Dedifferentiated amniotic fluid mesenchymal stem cell (primary cell): Measurements from ENCODE around the gene TMEM94.

Experiments used
- DNase-seq: peaks from one replicate; pipeline ENCODE4 v3.0.0-alpha.2; 2016; ENCODE audit errors: extremely low spot score

TMEM94 gene

DNA sequence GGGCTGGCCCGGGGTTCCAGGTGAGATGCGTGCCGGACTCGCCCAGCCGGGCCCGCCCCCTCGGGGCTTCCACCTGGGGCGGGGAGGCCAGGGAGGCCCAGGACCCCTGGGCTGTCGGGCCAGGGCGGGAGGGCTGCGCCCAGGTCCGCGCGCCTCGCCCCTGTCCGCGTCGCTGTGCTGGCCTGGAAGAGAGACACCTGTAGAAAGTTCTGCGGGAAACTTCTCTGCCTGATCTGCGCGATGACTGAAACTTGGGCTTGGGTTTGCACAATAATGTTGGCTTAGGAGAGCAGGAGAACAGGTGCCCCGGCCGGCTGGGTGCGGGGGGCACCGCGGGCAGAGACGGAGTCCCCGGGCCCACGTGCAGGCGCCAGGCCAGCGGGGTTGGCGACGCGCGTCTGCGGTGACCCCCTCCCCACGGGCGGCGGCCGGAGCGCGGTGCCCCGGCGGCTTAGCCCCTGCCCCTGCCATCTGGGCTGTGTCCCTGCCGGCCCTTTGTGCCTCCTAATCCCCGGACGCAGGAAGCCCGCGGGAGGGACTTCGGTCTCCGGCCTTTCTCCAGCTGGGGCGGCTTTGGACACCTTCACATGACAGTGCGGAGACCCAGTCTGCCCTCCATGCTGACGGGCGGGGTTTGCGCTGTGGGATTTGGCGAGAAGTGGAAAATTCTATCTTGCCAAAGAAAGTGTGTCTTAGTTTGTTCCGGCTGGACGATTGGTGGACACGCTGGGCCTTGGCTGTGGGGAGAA lies 69.5 kb downstream of the TMEM94 start:
- no peak for DNase-seq

DNA sequence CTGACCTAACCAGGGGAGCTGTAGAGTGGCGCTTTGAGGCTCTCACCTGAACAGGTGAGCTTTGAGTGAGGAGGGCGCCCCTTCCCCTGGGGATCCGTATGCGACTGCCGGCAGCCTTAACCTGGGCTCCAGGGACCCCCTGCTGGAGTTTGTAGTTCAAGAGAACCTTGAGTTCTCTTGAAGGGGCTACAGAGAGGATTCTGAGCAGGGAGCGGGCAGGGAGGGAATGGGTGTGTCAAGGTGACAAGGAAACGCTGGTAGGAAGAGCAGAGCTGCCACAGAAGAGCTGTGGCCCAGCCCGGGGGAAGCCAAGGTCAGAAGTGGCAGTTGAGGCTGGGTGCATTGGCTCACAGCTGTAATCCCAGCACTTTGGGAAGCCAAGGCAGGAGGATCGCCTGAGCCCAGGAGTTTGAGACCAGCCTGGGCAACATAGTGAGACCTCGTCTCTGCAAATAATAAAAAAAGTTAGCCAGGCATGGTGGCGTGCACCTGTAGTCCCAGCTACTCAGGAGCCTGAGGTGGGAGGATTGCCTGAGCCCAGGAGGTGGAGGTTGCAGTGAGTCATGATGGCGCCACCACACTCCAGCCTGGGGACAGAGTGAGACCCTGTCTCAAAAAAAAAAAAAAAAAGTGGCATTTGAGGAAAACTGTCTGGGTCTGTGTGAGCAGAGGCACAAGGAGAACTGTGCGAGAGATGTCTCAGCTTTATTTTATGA lies 70.3 kb downstream of the TMEM94 start:
- no peak for DNase-seq

DNA sequence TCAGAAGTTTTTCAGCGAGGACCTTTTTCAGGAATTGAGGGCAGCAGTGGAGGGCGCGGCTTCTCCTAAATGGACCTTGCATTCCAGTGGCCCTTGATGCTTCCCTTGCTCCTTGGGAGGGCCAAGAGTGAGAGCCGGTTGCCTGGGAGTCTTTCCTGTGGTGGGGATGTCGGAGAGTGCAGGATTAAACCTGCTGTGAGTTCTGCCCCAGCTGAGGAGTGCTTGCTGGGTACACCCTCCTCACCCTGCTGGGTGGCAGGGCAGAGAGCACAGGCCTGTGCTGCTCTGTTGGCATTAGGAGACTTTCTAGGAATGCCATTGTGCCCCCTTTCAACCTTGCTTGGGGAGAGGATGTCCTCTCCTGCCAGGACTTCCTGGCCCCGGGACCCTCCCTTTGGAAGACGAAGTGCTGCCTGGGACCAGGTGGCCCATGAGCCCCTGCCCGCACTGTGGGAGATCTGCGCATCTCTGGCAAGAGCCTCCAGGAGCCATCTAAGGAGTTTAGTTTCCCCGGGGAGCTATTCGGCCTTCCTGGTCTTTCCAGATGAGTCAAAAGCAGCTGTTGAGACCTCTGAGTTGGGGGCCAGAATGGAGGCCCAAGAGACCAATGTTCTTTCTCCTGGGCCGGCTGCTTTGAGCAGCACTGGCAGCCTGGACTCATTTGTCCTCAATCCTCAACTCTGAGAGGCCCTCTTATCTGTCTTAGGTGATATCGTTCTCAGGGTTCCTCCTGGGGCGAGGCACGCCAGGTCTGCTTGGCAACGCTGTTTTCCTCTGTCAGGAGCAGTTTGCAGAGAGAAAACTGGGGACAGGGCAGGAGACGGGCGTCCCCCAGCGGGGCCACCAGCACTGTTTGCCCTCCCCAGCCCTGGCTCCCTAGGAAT lies 74.6 kb downstream of the TMEM94 start:
- DNase-seq: no peak

DNA sequence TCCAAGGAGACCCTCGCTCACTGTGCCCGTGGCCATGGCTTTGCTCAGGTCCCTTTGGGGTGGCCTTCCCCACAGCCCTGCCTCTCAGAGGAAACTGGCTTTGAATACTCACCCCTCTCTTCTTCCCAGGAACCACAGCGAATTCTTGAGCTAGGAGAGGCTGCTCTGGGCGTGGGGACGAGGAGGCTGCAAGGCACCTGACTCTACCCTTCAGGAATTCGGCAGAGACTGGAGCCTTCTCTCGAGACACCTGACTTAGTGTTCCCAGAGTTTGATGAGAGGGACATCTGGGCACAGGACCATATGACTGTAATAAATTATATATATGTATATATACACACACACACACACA lies 75.3 kb downstream of the TMEM94 start:
- no peak for DNase-seq

DNA sequence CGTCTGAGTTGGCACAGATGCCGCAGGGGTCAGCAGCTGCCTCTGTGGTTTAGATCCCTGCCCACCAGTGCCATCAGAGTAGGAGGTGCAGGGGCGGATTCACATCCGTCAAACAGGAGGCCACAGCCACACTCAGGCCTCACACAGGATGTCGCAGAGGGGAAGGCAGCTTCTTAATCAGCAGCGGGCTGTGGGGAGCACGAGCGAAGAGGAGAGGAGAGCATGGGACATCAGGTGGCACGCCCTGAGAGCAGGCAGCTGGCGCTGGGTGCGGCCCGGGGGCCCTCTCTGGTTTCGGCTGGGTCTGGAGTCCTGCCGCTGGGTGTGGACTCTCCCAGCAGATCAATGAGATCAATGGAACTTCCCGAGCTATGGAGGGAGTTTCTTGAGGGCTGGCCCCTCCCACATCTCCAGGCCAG lies 78.7 kb downstream of the TMEM94 start:
- DNase-seq: no peak

DNA sequence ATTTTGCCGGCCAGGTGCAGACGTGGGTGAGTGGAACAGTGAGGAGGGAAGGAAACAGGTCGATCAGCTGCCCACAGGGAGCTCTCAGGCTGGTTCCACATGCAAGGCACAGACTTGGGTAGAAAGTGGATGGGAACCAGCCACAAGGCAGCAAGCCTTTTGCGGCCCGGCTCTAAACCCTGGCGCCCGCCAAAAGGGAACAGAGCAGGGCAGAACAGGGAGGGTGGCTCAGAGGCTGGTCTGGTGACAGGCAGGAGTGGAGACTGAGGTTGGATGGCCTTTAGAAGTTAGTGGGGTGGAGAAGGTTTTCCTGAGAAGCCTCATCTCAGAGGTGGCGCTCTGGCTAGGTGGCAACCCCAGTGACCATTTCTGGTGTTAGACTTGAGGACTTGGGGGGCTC lies 79.4 kb downstream of the TMEM94 start:
- DNase-seq: no peak

DNA sequence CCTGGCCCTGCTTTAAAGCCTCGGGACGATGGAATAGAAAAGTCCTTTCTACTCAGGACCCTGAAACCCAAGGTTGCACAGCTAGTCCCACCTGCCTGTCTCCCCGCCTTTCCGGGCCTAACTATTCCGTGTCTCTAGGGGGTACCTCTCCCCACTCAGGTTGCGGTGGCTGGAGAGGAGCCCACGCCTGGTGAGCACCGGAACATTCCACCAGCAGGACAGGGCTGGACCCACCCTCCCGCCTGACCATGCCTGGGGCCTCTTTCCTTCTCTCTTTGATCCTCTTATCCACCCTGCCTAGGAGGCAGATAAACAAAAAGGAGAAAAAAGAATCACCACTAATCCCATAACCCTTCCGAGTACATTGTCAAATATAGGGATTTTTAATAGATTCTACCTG lies 79.9 kb downstream of the TMEM94 start:
- DNase-seq: no peak

DNA sequence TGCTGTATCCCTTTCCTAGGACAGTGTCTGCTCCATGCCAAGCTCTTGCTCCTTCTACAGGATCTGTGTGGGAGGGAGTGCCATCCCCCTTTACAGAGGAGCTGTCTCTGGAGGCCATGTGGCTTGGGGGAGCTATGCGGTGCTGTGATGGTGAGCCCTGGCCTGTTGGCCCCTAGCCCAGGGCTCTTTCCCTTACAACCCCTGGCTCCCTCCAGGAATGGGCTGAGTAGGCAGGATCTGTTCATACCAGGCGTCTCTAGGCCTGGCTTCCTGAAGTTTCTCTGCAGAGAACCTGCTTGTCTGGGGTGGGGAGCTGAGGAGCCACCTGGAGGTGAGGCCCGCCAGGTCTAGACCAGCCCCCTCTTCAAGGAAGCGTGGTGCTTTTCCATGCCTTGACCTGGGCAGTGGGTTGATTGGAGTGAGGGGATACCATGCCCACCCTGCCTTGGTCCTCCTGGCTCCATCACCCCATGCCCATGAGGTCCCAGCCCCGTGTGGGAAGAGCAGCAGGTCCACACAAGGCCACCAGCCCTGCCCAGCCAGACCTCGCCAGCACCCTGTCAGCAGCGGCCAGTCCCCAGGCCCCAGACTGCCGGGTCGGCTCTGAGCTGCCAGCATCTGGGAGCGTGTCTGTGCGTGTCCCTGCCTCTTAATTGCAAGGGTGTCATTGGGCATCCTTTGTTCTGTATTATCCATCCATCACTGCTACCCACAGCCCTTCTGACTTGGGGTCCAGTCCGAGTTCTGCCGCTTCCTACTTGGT lies 83.7 kb downstream of the TMEM94 start:
- DNase-seq: no peak

DNA sequence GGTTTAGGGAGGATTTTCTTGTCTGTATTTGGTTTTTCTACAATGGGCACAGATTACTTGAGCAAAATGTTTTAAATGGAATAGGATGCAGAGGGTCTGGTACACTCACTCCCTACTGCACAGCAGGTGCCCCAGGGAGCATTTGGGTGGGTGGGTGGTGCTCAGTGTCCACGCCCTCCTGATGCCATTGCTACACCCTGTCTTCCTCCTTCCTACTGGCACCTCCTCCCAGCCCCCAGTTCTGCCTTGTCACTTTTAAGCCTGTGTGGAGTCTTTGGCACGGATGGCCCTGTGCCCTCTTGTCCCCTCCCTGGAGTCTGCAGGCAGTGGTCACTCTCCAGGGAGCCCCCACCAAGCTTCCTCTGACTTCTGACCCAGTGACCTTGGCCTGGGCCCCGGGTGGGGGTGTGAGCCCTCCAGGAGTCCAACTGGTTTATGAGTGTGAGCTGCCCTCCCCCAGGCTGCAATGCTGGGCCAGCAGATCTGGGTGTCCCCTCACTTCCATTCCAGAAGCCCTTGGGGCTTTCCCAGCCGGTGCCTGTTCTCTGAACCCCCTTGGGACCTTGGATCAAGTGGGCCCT lies 84.6 kb downstream of the TMEM94 start:
- DNase-seq: no peak

DNA sequence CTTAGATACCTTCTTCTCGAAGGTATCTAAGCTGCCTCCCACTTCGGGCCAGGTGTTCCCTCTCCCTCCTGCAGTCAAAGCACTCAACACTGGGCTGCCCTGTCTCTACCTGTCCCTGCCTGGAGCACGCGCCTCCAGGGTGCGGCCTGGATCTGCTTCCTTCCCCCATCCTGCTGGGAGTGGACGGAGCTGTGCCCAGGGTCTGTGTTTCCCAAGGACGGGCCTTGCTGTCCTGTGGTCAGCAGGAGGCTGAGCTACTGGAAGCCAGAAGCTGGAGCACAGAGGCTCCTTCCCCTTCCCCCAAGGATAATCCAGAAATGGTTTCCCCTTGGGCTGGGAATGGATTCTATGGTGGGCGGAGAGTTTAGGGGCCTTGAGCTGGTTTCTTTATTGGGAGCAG lies 85.8 kb downstream of the TMEM94 start:
- DNase-seq: no peak

DNA sequence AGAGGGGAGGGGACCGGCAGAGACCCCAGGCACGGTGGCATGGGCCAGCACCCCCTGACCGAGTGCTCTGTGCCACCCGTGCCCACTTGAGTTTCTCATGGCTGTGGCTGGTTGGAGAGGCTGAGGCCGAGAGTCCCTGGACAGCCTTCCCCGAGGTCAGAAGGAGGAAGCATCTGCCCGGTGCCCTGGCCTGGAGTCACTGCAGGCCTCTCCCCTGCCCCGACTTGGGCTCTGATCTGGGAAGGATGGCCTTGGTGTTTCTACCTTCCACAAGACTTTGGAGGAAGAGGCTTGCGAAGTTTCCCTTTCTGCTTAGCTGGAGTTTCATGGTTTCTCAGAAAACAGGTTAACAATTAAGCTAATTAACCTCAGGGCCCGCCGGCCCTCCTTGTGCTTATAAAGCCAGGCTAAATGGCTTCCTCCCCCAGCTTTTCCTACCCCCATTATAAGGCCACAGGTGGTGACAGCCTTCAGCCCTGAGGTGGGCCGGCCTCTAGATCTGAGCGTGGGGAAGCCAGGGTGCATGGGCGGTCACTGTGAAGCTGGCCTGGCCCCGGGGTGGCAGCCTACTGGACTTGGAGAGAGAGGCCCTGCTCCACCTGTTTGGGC lies 86.4 kb downstream of the TMEM94 start:
- DNase-seq: no peak

DNA sequence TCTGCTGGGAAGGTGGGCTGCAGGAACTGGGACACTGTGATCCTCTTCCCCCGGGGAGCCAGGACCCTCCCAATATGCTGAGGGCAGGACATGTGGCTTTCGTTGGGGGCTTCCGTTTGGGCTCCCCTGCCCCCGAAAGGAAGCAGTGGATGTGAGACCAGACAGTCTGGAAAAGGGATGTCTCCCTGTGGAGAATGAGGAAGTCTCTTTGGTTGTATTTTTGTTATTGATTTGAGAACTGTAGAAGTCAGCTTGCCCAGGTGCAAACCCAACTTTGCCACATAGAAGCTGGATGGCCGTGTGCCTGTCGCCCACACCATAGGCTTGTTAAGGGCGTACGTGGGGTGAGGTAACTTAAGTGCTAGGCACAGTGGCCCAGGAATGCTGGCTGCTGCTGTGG lies 87.8 kb downstream of the TMEM94 start:
- no peak for DNase-seq

DNA sequence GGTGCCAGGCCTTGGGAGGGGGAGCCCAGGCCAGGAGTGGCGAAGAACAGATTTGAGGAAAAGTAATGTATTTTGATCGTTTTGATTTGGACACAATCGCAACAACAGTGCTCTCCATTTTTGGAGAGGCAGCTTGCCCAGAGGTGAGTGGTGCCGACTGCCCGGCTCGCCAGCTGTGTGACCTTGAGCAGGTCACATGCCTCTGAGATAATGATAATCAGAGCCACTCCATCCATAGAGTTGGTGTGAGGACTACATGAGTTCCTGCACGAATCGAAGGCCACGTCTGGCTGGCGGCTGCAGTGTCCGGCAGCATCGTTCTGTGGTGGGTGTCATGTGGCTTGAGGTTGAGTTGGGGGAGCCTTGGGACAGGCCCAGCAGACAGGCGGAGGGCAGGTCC lies 89.7 kb downstream of the TMEM94 start:
- DNase-seq: no peak

DNA sequence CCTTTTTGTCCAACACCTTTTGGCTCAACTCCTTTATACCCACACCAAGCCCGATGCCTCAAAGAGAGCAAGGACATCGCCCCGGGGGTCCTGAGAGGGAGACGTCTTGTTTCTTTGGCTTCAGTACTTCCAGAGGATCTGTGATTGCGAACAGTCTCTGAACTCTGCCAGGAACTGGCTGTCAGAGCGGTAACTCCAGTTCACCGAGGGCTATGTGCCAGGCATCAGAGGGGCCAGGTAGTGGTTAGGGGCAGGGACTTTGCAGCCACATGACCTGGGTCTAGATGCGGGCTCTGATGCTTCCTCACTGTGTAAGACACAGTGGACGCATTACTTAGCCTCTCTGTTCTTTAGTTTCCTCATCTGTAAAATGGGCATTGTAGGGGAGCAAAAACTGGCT lies 90.7 kb downstream of the TMEM94 start:
- DNase-seq: no peak

DNA sequence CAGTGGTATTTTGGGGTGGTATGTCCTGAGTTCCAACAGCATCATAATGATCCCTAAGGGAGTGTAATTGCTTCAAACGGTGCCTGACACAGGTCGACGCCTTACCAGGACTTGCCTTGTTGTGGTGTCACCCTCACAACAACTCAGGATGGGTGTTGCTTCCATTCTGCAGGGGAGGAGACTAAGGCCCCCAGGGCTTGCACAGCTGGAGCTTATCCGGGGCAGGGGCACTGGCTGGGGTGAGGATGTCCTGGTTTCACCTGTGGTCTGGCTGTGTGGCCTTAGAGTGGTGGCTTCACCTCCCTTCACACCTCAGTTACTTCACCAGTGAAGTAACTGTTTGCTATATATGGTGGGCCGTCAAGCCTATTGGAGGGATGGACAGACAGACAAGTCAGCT lies 92.4 kb downstream of the TMEM94 start:
- DNase-seq: no peak
